Measurements from ENCODE around the gene MAGEA1. TPM values are rescaled to one million over a fixed set of nuclear protein-coding genes. Genes with fewer than 3 reads are reported as not detected.
"Not testable (repeated sequence)": the region's sequence is repeated elsewhere in the genome, so short reads cannot be mapped to it uniquely, and the experiment has no call there.

Gene MAGEA1, protein sequence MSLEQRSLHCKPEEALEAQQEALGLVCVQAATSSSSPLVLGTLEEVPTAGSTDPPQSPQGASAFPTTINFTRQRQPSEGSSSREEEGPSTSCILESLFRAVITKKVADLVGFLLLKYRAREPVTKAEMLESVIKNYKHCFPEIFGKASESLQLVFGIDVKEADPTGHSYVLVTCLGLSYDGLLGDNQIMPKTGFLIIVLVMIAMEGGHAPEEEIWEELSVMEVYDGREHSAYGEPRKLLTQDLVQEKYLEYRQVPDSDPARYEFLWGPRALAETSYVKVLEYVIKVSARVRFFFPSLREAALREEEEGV
- not detected in 2 replicates for total RNA-seq (2022)
- not detected for Bru-seq, nascent RNA
- BruChase-seq, experiment 1, labeled RNA remaining after a 2-hour chase, result not detected
- BruChase-seq, experiment 2, labeled RNA remaining after a 6-hour chase, result not detected
- long read RNA-seq, result 0 reads

DNA sequence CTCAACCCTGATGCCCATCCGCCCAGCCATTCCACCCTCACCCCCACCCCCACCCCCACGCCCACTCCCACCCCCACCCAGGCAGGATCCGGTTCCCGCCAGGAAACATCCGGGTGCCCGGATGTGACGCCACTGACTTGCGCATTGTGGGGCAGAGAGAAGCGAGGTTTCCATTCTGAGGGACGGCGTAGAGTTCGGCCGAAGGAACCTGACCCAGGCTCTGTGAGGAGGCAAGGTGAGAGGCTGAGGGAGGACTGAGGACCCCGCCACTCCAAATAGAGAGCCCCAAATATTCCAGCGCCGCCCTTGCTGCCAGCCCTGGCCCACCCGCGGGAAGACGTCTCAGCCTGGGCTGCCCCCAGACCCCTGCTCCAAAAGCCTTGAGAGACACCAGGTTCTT lies at the start of gene MAGEA1:
TSS of gene MAGEA1 (plus strand) at position 154 of the 400 bp plus-strand sequence. CDS start 3,106 bp downstream, outside the sequence.
- no peaks in the 10 kb centered on the region for H3K36me3 Mint-ChIP-seq (ENCODE audit: insufficient read depth, unreplicated experiment)
- BruUV-seq (replicated peaks), result no TSS peak

DNA sequence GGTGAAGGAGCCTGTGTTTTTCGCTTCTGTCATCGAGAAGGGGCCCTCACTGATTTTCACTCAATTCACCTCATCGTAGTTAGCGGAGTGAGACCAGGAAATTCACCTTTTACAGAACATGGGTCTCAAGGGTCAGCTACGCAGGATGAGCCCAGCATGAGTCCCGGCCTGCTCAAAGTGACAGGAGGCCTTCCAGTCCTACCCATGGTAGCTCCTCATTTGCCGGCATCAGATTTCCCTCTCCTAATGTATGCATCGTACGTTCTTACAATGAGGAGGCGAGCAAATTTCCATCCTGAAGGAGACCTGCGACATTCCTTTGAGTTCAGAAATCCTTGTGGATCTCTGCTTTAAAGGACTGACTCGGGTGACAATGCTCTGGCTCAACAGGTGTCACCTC lies 46.2 kb upstream of the MAGEA1 start:
- POLR2A ChIA-PET; H3K9me3 ChIP-seq; H3K9me3 Mint-ChIP-seq (ENCODE audit: unreplicated experiment); H3K27ac Mint-ChIP-seq (ENCODE audit: unreplicated experiment); H3K36me3 ChIP-seq (ENCODE audit: control insufficient read depth, insufficient read depth, low read length); intact Hi-C loops (cut with micrococcal nuclease; ENCODE audit: unreplicated experiment); H3K4me3 ChIP-seq (ENCODE audit: low read depth, low read length); H3K27me3 ChIP-seq (replicated peaks; ENCODE audit: control insufficient read depth, insufficient read depth, low read length); H3K4me1 ChIP-seq; H3K4me3 Mint-ChIP-seq (ENCODE audit: unreplicated experiment); BruUV-seq (replicated peaks); DNase-seq; H3K4me1 Mint-ChIP-seq (ENCODE audit: low read depth, unreplicated experiment); H3K27me3 Mint-ChIP-seq (ENCODE audit: insufficient read depth, unreplicated experiment); CTCF ChIA-PET; H3K36me3 Mint-ChIP-seq (ENCODE audit: insufficient read depth, unreplicated experiment): not testable (repeated sequence)

More for the DNA sequence above, at the start of gene MAGEA1:
- H3K36me3 ChIP-seq (ENCODE audit: control insufficient read depth, insufficient read depth, low read length), result no peaks in the 10 kb centered on the region
- no peaks in the 10 kb centered on the region for H3K9me3 ChIP-seq
- H3K4me1 Mint-ChIP-seq (ENCODE audit: low read depth, unreplicated experiment), result no peaks in the 10 kb centered on the region
- ChIA-PET POLR2A (no interaction called here), CTCF (no interaction called here)
- no peak for DNase-seq
- H3K27me3 Mint-ChIP-seq (ENCODE audit: insufficient read depth, unreplicated experiment), result peaks cover 11% of the 10 kb centered on the region
- no peaks in the 10 kb centered on the region for H3K27me3 ChIP-seq (replicated peaks; ENCODE audit: control insufficient read depth, insufficient read depth, low read length)
- intact Hi-C loops (cut with micrococcal nuclease; ENCODE audit: unreplicated experiment), result no loop called here
- TF ChIP-seq, protein P1, sequence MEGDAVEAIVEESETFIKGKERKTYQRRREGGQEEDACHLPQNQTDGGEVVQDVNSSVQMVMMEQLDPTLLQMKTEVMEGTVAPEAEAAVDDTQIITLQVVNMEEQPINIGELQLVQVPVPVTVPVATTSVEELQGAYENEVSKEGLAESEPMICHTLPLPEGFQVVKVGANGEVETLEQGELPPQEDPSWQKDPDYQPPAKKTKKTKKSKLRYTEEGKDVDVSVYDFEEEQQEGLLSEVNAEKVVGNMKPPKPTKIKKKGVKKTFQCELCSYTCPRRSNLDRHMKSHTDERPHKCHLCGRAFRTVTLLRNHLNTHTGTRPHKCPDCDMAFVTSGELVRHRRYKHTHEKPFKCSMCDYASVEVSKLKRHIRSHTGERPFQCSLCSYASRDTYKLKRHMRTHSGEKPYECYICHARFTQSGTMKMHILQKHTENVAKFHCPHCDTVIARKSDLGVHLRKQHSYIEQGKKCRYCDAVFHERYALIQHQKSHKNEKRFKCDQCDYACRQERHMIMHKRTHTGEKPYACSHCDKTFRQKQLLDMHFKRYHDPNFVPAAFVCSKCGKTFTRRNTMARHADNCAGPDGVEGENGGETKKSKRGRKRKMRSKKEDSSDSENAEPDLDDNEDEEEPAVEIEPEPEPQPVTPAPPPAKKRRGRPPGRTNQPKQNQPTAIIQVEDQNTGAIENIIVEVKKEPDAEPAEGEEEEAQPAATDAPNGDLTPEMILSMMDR (IDR thresholded peaks at IDR 0.05; ENCODE audit: insufficient read depth in 1 of 2, low read depth in 1 of 2, low read length in 1 of 2, severe bottlenecking in 1 of 2, unreplicated experiment in 1 of 2), result no peak
- H3K9me3 Mint-ChIP-seq (ENCODE audit: unreplicated experiment), result no peaks in the 10 kb centered on the region
- H3K27ac Mint-ChIP-seq (ENCODE audit: unreplicated experiment), result no peak within 1 kb of the TSS
- no peaks in the 10 kb centered on the region for H3K4me1 ChIP-seq
- no peak within 1 kb of the TSS for H3K4me3 ChIP-seq (ENCODE audit: low read depth, low read length)
- no peak within 1 kb of the TSS for H3K4me3 Mint-ChIP-seq (ENCODE audit: unreplicated experiment)

DNA sequence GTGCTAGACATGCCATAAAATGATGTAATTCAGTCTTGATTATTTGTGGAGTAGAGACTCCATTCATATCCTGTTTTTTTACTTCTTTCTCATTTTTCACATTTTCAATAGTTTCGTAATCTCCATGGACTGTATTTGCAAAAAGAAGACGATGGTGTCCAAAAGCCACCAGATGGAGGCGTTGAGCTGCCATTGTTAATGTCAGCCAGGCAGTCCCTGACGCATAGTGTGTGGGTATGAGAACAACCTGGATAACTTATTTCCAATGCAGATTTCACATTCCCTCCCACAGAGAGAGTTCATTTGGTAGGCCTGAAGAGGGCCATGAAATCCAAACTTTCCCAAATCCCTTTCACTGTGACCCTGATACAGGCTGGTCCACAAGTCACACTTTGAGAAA lies 40.0 kb upstream of the MAGEA1 start:
- BruUV-seq (replicated peaks); H3K4me1 Mint-ChIP-seq (ENCODE audit: low read depth, unreplicated experiment); intact Hi-C loops (cut with micrococcal nuclease; ENCODE audit: unreplicated experiment); H3K36me3 ChIP-seq (ENCODE audit: control insufficient read depth, insufficient read depth, low read length); H3K36me3 Mint-ChIP-seq (ENCODE audit: insufficient read depth, unreplicated experiment); POLR2A ChIA-PET; H3K4me3 ChIP-seq (ENCODE audit: low read depth, low read length); H3K4me3 Mint-ChIP-seq (ENCODE audit: unreplicated experiment); H3K4me1 ChIP-seq; H3K27ac Mint-ChIP-seq (ENCODE audit: unreplicated experiment); H3K9me3 Mint-ChIP-seq (ENCODE audit: unreplicated experiment); CTCF ChIA-PET; DNase-seq; H3K27me3 Mint-ChIP-seq (ENCODE audit: insufficient read depth, unreplicated experiment); H3K9me3 ChIP-seq; H3K27me3 ChIP-seq (replicated peaks; ENCODE audit: control insufficient read depth, insufficient read depth, low read length): not testable (repeated sequence)

DNA sequence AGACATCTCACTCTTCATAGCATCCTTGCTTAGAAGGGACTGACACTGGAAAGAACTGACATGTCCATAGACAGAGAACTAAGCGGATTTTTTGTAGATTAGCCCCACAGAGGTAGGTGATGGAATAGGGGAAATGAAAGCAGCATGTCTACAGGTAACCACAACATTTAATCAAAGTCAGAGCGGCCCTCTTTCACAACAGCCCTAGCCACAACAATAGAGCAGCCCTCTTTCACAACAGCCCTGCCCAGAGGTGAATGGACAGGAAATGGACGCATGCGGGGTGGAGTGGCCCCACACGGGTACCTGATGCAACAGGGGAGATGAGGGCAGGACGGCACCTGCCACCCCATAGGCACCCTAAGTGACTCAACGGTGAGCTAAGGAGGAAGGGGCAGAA lies 32.8 kb upstream of the MAGEA1 start:
- H3K4me1 ChIP-seq; H3K36me3 Mint-ChIP-seq (ENCODE audit: insufficient read depth, unreplicated experiment); POLR2A ChIA-PET; H3K4me3 ChIP-seq (ENCODE audit: low read depth, low read length); H3K27me3 Mint-ChIP-seq (ENCODE audit: insufficient read depth, unreplicated experiment); CTCF ChIA-PET; H3K9me3 ChIP-seq; H3K36me3 ChIP-seq (ENCODE audit: control insufficient read depth, insufficient read depth, low read length); DNase-seq; intact Hi-C loops (cut with micrococcal nuclease; ENCODE audit: unreplicated experiment); H3K4me3 Mint-ChIP-seq (ENCODE audit: unreplicated experiment); H3K27me3 ChIP-seq (replicated peaks; ENCODE audit: control insufficient read depth, insufficient read depth, low read length); H3K4me1 Mint-ChIP-seq (ENCODE audit: low read depth, unreplicated experiment); H3K9me3 Mint-ChIP-seq (ENCODE audit: unreplicated experiment); H3K27ac Mint-ChIP-seq (ENCODE audit: unreplicated experiment); BruUV-seq (replicated peaks): not testable (repeated sequence)

All from Caco-2 (cell line).